ENCODE results near the gene TTBK2.

DNA sequence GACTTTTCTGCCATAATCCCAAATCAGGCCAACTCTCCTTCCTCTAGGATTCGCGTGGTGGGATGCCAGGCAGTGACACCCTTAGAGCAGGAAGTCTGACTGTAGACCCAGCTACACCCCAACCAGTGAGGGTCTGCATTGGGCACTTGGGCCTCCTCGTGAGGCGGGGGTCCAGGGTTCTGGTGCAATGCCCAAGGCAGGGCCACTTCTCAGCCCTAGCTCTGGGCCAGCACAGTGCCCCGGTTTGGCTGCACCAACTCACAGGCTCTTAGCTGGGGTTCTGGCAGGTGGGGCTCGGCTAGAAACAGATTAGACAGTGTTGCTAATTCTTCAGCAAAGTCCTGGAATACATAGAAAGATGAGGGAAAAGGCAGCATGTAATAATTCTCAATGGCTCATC is 196.3 kb downstream of the TTBK2 start:
- TF ChIP-seq POLR2A (IDR thresholded peaks at IDR 0.05; ENCODE audit: low read length) (no peak), GATA1 (IDR thresholded peaks at IDR 0.05; ENCODE audit: low read depth, low read length) (no peak)
